ENCODE results near the gene DHDDS. TPM values are rescaled to one million over a fixed set of nuclear protein-coding genes. Genes with fewer than 3 reads are reported as not detected.

DHDDS gene
- total and polyA plus RNA-seq, 2 of the 13 experiments (the other 11 are each of a cell fraction or from before 2014, with no cell fraction given): 18.9 to 28.3 TPM

GRCh38 chr1:26387447-26387846 is 44.7 kb upstream of the DHDDS start (continued):
- no peak for TF ChIP-seq SIN3A (IDR thresholded peaks at IDR 0.05; ENCODE audit: borderline replicate concordance, low read depth, low read length)
- no peak for TF ChIP-seq ZNF850 (CRISPR knock-in tag; conservative IDR thresholded peaks at IDR 0.05)
- TF ChIP-seq ZNF335 (CRISPR knock-in tag; IDR thresholded peaks at IDR 0.05): peak; percentile 53; the same call in 1 of the 2 replicates
- TF ChIP-seq, protein P1, sequence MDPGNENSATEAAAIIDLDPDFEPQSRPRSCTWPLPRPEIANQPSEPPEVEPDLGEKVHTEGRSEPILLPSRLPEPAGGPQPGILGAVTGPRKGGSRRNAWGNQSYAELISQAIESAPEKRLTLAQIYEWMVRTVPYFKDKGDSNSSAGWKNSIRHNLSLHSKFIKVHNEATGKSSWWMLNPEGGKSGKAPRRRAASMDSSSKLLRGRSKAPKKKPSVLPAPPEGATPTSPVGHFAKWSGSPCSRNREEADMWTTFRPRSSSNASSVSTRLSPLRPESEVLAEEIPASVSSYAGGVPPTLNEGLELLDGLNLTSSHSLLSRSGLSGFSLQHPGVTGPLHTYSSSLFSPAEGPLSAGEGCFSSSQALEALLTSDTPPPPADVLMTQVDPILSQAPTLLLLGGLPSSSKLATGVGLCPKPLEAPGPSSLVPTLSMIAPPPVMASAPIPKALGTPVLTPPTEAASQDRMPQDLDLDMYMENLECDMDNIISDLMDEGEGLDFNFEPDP (CRISPR knock-in tag; conservative IDR thresholded peaks at IDR 0.05): no peak
- TF ChIP-seq SIX1 (CRISPR knock-in tag; IDR thresholded peaks at IDR 0.05; ENCODE audit: borderline replicate concordance): peak; percentile 98
- peak; percentile 86 for TF ChIP-seq PHF21A (CRISPR knock-in tag; IDR thresholded peaks at IDR 0.05)
- peak; percentile 58 for TF ChIP-seq NFYB (CRISPR knock-in tag; IDR thresholded peaks at IDR 0.05)
- peak; percentile 99 for TF ChIP-seq FOSL1 (CRISPR knock-in tag; IDR thresholded peaks at IDR 0.05; ENCODE audit: borderline replicate concordance)
- no peak for TF ChIP-seq ZNF160 (CRISPR knock-in tag; IDR thresholded peaks at IDR 0.05)
- 0 out of 2 replicates have a peak, but pooled peaks have one; percentile 36 for TF ChIP-seq ZBTB2 (CRISPR knock-in tag; IDR thresholded peaks at IDR 0.05; ENCODE audit: low read depth)
- no peak for TF ChIP-seq ZNF362 (CRISPR knock-in tag; IDR thresholded peaks at IDR 0.05; ENCODE audit: borderline replicate concordance)
- no peak for TF ChIP-seq GTF3A (CRISPR knock-in tag; conservative IDR thresholded peaks at IDR 0.05)
- TF ChIP-seq FOXC1 (CRISPR knock-in tag; IDR thresholded peaks at IDR 0.05; ENCODE audit: borderline replicate concordance): no peak; the same call in 1 of the 2 replicates
- no peak for TF ChIP-seq ZNF777 (CRISPR knock-in tag; IDR thresholded peaks at IDR 0.05)
- TF ChIP-seq SIX4 (CRISPR knock-in tag; IDR thresholded peaks at IDR 0.05): peak; percentile 94
- TF ChIP-seq BRCA1 (CRISPR knock-in tag; IDR thresholded peaks at IDR 0.05): no peak
- no peak for TF ChIP-seq KDM5A (IDR thresholded peaks at IDR 0.05; ENCODE audit: borderline replicate concordance, low read length)
- TF ChIP-seq SP140L (CRISPR knock-in tag; IDR thresholded peaks at IDR 0.05; ENCODE audit: borderline replicate concordance): no peak
- TF ChIP-seq ZNF615 (CRISPR knock-in tag; IDR thresholded peaks at IDR 0.05; ENCODE audit: borderline replicate concordance): no peak
- TF ChIP-seq ZNF280D (CRISPR knock-in tag; IDR thresholded peaks at IDR 0.05): peak; percentile 98
- no peak for TF ChIP-seq SP2 (CRISPR knock-in tag; IDR thresholded peaks at IDR 0.05)
- TF ChIP-seq YEATS2 (CRISPR knock-in tag; IDR thresholded peaks at IDR 0.05; ENCODE audit: borderline replicate concordance): peak; percentile 74; the same call in 1 of the 2 replicates
- TF ChIP-seq XRCC5 (optimal IDR thresholded peaks at IDR 0.05; ENCODE audit: low read length): no peak
- no peak for TF ChIP-seq HNRNPUL1 (IDR thresholded peaks at IDR 0.05; ENCODE audit: low read depth, low read length)
- TF ChIP-seq EEA1 (CRISPR knock-in tag; IDR thresholded peaks at IDR 0.05; ENCODE audit: borderline replicate concordance): no peak
